Tibial artery (tissue), 4 donors: ENCODE results near the gene REPS2.

Source experiments
- DNase-seq, 2 donors: peaks; one replicate each; pipeline ENCODE4 v3.0.0-alpha.2; 2019
- H3K27ac ChIP-seq, 2 donors: fragments of 200-600 bp; sonication (generic) in 1 of 2; 1 replicate in 1 of 2; 2 replicates in 1 of 2; pipeline ENCODE4 v1.5.1; 2018 to 2019; ENCODE audit warnings: mild to moderate bottlenecking in 1 of 2
- H3K27me3 ChIP-seq, 2 donors: fragments of 200-600 bp; sonication (generic) in 1 of 2; one replicate each; pipeline versions ENCODE4 v1.5.1 to v1.6.0; 2016 to 2019
- H3K36me3 ChIP-seq, 3 donors: fragments of 200-600 bp; sonication (generic) in 2 of 3; one replicate each; pipeline ENCODE4 v1.5.1; 2016 to 2019; ENCODE audit warnings: mild to moderate bottlenecking in 2 of 3
- H3K4me1 ChIP-seq, 4 donors: fragments of 200-600 bp; sonication (generic) in 2 of 4; 1 replicate in 3 of 4; 2 replicates in 1 of 4; pipeline ENCODE4 v1.5.1; 2016 to 2019
- H3K4me3 ChIP-seq, 2 donors: fragments of 200-600 bp; sonication (generic) in 1 of 2; 1 replicate in 1 of 2; 2 replicates in 1 of 2; pipeline ENCODE4 v1.5.1; 2018 to 2019; ENCODE audit warnings: mild to moderate bottlenecking in 2 of 2
- H3K9me3 ChIP-seq, 3 donors: fragments of 200-600 bp; sonication (generic) in 1 of 3; one replicate each; pipeline ENCODE4 v1.5.1; 2016 to 2019
- CTCF ChIP-seq, 2 experiments: fragments of 200-600 bp in 1 of 2; fragments of 450-650 bp in 1 of 2; IDR thresholded peaks; one replicate each; pipeline ENCODE4 v1.5.1; 2017 to 2019; ENCODE audit warnings: antibody characterized with exemption in 2 of 2, mild to moderate bottlenecking in 1 of 2, moderate library complexity in 1 of 2
- intact Hi-C: fragments of 100-400 bp; cut with DNase I; formaldehyde crosslinking; loops from one replicate; pipeline ENCODE4 v1.15.0; 2023; ENCODE audit warnings: low total_unique reads

REPS2 gene

GRCh38 chrX:17036171-17036961 is 89.9 kb downstream of the REPS2 start:
- TF ChIP-seq CTCF (IDR thresholded peaks at IDR 0.05): no peak
- Histone ChIP-seq H3K9me3 (no peaks in the 10 kb centered on the region), H3K4me3 (no peak overlapping the region), H3K36me3 (no peaks in the 10 kb centered on the region), H3K27me3 (no peaks in the 10 kb centered on the region), H3K27ac (no peak overlapping the region), H3K4me1 (peaks cover 0 to 24% (median 3%) of the 10 kb centered on the region in 4 donors)
- intact Hi-C loops: no loop called here
- no peak for DNase-seq

DNA sequence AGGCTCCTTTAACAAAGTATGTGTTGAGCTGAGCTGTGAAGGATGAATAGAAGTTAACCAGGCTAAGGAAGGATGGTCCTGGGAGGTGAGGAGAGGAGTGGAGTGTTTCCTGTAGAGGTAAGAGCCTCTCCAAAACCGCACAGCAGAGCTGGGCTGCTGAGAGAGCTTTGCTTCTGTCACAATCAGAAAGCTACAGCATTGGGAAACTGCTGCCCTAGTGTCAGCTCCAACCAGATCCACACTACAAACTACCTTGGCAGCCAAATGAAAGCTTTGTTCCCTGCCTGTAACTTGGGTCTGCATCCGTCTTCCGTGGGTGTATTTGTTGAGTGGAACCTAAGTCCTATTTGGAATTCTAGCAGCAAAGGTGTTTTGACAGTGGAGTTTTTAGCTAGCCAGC is 91.8 kb downstream of the REPS2 start:
- Histone ChIP-seq H3K4me3 (no peak overlapping the region), H3K27me3 (no peaks in the 10 kb centered on the region), H3K27ac (no peak overlapping the region), H3K36me3 (no peaks in the 10 kb centered on the region), H3K9me3 (no peaks in the 10 kb centered on the region), H3K4me1 (peaks cover 0 to 6% (median 0%) of the 10 kb centered on the region in 4 donors)
- TF ChIP-seq CTCF (IDR thresholded peaks at IDR 0.05): no peak
- intact Hi-C loops: no loop called here
- no peak for DNase-seq

DNA sequence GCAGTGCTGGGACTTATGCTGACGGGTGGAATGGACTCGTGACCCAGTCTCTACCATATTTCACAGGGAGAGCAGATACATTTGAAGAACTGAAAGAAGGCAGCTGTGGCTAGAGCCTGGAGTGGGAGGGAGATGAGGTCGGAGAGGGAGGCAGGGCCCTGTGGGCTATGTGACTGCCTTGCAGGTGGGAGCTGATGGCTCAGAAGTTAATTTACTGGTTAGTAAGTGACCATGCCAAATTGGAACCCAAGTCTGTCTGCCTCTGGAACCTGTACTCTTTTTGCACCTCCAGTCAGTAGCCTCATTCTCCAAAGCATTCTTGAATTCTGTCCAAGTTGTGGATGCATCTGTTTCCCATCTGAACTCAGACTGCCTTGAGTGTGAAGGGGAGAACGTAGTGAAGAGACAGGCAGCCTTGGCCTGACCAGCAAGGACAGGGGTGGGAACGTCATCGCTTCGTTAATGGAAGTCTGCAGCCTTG is 92.3 kb downstream of the REPS2 start:
- Histone ChIP-seq H3K4me1 (peaks cover 0 to 2% (median 0%) of the 10 kb centered on the region in 4 donors), H3K36me3 (no peaks in the 10 kb centered on the region), H3K4me3 (no peak overlapping the region), H3K27me3 (no peaks in the 10 kb centered on the region), H3K27ac (no peak overlapping the region), H3K9me3 (no peaks in the 10 kb centered on the region)
- no peak for DNase-seq
- TF ChIP-seq CTCF (IDR thresholded peaks at IDR 0.05): no peak
- intact Hi-C loops: no loop called here

GRCh38 chrX:17039826-17040225 is 93.4 kb downstream of the REPS2 start:
- DNase-seq: no peak
- H3K27me3 ChIP-seq: no peaks in the 10 kb centered on the region
- TF ChIP-seq CTCF (IDR thresholded peaks at IDR 0.05): no peak
- H3K4me1 ChIP-seq: no peaks in the 10 kb centered on the region
- no peak overlapping the region for H3K27ac ChIP-seq
- H3K4me3 ChIP-seq: no peak overlapping the region
- H3K9me3 ChIP-seq: no peaks in the 10 kb centered on the region
- intact Hi-C loops: no loop called here
- H3K36me3 ChIP-seq: no peaks in the 10 kb centered on the region

DNA sequence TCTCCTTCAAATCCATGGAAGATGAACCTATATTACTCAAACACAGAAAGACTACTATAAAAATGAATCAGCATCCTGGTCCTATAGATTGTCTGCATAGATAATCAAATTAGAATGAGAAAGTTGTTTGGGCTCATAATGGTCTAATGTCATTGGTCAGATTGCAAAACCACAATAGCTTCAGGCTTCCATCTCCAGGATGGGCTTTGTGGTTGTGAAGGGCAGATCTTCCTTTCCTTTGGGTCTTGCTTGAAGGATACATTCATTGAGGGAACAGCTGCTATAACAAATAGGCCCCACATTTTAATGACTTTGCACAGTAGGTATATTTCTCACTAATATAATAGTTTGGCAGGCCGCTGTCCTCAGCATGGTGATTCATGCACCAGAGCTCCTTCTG is 94.3 kb downstream of the REPS2 start:
- TF ChIP-seq CTCF (IDR thresholded peaks at IDR 0.05): no peak
- Histone ChIP-seq H3K4me1 (no peaks in the 10 kb centered on the region), H3K36me3 (no peaks in the 10 kb centered on the region), H3K27me3 (no peaks in the 10 kb centered on the region), H3K4me3 (no peak overlapping the region), H3K9me3 (no peaks in the 10 kb centered on the region), H3K27ac (no peak overlapping the region)
- DNase-seq: no peak
- intact Hi-C loops: no loop called here
